ENCODE measurements around the gene GADD45G.

DNA sequence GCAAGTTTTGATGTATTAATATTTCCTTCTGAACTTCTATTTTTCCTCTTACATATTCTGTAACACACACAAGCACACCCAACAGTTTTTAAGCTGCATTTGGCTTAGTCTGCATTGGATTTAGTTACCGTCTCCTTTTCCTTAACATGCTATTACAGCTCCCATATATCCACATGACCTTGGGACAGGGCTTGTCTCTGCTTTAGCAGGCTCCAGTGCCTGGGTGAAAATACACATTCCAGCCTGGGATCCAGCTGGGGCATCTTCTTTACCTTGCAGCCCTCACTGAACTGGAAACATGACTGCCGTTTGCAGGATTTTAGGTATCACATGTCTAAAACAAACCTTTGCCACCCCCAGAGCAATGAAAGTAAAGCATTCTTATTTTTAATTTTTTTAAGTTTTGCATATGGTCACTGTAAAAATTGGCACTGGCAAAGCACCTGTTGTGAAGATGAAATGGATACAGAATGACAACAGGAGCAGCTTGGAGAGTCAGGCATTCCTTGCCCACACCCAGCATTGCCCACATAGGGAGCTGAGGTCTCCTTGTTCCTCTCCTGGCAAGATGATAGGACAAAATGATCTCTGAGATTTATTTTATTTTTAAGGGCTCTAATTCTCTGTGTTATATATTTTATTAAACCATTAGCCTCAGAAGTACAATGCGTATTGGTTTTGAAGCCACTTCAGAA, 4.0 kb downstream of the GADD45G start:
- TF ChIP-seq ZFX (IDR thresholded peaks at IDR 0.05; ENCODE audit: borderline replicate concordance) (no peak), CTCF (IDR thresholded peaks at IDR 0.05) (no peak)
